SU-DHL-6 (cell line): Measurements from ENCODE around the gene AMFR.

Experiments
- EZH2phosphoT487 ChIP-seq: fragments of 200-600 bp; sonication (generic), shearing (Covaris generic); conservative IDR thresholded peaks from 2 replicates; pipeline ENCODE4 v1.6.1; 2018; ENCODE audit warnings: mild to moderate bottlenecking, antibody characterized with exemption, low read length, moderate library complexity, mixed read lengths
- TF ChIP-seq, protein P1 (sequence below): fragments of 200-600 bp; sonication (generic); IDR thresholded peaks from one replicate; pipeline ENCODE4 v1.5.1; 2017; ENCODE audit warnings: antibody characterized with exemption, mild to moderate bottlenecking, low read length, moderate library complexity; ENCODE audit not compliant: insufficient read depth, poor library complexity, severe bottlenecking

DNA sequence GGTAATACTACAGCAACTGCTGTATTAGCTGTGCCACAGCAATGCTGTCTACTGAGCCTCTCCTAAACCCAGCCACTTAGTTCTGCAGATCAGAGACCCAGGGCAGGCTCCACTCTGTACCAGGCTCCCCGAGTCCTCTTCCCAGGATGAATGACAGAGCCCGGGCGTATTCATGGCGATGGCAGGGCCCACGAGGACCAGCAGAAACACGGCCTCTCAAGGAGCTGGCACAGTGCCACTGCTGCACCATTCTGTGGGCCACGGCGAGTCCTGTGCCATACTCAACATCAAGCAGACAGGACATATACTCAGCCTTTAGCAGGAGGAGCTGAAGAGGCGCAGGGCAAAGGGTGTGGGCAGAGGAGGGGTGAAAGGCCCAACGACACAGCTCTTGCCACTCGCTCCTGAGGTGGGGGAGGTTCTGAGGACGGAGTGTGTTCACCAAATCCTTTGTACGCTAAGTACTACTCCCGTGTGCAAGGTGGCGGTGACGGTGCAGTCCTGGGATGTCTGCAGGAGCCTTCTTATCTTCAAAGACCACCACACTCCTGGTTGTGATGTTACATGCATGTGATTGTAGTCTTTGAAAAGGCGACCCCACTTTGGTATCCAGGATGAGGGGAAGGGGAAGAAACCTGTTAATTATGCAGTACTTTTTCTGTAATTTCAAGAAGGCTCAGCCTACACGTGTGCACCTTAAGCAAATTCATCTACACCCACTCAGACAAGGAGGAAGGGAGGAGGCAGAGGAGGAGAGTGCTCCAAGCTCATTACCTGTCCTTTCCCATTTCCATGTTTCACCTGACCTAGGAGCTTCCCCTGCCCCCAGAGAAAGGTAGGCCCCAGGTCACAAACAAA lies 98.0 kb downstream of the AMFR start:
- TF ChIP-seq, protein P1, sequence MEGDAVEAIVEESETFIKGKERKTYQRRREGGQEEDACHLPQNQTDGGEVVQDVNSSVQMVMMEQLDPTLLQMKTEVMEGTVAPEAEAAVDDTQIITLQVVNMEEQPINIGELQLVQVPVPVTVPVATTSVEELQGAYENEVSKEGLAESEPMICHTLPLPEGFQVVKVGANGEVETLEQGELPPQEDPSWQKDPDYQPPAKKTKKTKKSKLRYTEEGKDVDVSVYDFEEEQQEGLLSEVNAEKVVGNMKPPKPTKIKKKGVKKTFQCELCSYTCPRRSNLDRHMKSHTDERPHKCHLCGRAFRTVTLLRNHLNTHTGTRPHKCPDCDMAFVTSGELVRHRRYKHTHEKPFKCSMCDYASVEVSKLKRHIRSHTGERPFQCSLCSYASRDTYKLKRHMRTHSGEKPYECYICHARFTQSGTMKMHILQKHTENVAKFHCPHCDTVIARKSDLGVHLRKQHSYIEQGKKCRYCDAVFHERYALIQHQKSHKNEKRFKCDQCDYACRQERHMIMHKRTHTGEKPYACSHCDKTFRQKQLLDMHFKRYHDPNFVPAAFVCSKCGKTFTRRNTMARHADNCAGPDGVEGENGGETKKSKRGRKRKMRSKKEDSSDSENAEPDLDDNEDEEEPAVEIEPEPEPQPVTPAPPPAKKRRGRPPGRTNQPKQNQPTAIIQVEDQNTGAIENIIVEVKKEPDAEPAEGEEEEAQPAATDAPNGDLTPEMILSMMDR = no peak
- TF ChIP-seq EZH2phosphoT487 = no peak
